Stimulated activated CD4-positive, alpha-beta T cell treated with anti-CD3 and anti-CD28 coated beads, TNF-alpha, amount 100 ng/mL, for 1 hour (primary cell): Measurements from ENCODE around the gene ZNF667.

Experiments used
- DNase-seq, 3 donors: peaks; one replicate each; pipeline ENCODE4 v3.0.0-alpha.2; 2020; ENCODE audit warnings: low read depth in 3 of 3, low spot score in 1 of 3

Gene ZNF667

GRCh38 chr19:56393119-56394012, 83.8 kb downstream of the ZNF667 start, which contains the start of gene ZNF582:
ZNF582 (minus strand) TSS chr19:56393534; CDS start chr19:56391752, 1,782 bp downstream.
- peak; percentile 74 to 81 (median 81) for DNase-seq
